Endothelial cell of hepatic sinusoid (primary cell): ENCODE measurements around the gene FOXJ1.

Experiments used
- in situ Hi-C: cut with HindIII; loops from 2 replicates; pipeline ENCODE4 v1.10.0; 2017; ENCODE audit warnings: low sequenced_read_pairs

Gene FOXJ1

DNA sequence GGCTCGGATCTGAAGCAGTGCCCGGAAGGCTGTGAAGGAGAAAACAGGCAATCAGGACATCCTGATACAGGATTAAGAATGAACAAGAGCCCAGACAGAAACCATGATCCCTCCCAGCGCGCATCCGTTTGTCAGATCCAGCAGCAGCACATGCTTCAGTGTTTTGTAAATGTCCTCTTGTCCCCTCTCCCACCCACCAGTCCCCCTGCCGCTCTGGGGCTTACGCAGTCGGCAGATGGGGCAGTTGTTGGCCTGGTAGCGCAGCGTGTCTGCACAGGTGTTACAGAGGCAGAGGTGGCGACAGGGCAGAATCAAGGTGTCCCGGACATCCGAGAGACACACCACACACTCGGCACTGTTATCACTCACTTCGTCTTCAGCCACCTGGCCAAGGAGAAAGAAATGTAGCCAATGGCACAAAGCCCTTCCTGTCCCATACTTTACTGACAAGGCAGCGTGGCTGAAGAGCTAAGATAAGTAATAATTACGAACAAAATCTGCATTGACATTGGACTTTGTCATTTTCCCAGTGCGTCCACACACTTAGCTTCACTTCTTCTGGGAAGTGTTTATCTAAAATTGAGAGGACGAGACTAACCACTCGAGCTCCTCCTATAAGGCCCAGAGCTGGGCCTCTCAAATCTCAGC lies 20.7 kb upstream of the FOXJ1 start:
- in situ Hi-C loops = no loop called here

DNA sequence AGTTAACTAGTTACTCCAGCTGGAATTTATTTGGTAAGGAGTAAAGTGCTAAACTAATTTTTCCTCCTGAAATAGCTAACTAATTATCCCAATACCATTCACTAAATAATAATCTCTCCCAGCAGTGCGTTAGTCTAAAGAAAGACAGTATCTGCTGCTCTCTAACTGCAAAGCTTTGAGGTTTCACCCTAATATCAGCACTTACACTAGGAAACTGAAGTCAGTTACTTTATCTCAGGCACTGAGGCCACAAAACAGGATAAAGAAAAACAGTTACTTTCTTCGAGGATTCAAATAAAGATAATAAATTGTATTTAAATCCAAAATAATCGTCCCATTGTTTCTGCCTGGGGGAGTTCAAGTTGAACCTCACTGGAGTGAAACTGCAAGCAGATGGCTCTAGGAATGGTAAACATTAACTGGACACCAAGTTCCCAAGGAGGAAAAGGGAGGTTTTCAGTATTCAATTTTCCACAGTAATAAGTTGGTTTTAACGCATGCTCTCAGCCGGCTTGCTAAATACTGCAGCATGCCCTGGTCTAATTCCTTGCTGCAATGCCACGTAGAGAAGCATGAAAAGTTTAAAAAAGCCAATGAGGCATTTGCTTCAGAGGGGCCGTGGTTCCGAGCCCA lies 20.0 kb upstream of the FOXJ1 start:
- in situ Hi-C loops = no loop called here

DNA sequence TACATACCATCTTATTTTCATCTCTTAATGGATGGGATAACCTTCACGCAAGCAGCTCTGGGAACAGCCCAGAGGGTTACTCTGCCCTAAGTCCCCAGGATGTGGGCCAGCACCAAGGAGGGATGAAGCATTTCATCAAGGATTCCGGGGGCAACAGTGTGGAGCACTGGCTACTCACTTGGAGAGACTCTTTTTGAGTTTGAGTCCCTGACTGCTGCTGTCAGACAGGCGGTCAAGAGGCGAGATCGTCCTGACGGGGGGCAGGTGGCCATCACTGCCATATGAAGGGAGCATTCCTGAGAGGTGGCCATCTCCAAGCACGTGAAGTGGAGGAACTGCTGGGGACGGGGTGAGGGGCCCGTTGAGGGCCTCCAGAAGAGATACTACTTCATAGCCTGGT lies 18.1 kb upstream of the FOXJ1 start:
- in situ Hi-C loops = no loop called here

DNA sequence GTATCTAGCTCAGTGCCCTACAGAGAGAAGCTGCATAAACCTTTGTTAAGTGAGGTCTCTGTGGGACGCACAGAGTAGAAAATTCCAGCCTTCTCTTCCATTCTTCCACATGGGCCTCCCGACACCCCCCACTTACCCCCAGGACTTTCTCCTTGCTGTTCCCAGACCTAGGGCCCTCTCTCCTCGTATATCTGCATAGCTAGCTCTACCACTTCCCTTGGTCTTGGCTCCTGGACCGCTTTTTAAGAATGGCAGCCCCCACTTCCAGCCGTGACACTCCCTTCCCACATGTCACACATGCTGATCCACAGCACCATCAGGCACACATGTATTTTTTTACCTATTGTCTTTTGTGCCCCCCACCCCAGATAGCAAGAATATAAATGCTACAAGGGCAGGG lies 16.7 kb upstream of the FOXJ1 start:
- in situ Hi-C loops = no loop called here

DNA sequence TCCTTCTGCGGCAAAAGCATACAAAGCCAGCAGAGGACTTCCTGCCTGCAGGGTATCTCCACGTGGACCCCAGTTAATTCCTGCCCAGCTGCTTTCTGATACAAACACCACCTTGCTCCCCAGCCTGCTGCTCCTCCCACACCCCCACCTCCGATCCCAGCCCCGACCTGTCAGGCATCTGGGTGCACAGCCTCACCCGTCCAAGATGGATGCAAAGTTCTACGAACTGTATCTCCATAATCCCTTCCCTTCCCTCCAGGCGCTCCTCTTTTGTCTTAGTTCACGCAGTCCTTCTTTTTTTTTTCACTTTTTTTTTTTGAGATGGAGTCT lies 15.6 kb upstream of the FOXJ1 start:
- in situ Hi-C loops = no loop called here

DNA sequence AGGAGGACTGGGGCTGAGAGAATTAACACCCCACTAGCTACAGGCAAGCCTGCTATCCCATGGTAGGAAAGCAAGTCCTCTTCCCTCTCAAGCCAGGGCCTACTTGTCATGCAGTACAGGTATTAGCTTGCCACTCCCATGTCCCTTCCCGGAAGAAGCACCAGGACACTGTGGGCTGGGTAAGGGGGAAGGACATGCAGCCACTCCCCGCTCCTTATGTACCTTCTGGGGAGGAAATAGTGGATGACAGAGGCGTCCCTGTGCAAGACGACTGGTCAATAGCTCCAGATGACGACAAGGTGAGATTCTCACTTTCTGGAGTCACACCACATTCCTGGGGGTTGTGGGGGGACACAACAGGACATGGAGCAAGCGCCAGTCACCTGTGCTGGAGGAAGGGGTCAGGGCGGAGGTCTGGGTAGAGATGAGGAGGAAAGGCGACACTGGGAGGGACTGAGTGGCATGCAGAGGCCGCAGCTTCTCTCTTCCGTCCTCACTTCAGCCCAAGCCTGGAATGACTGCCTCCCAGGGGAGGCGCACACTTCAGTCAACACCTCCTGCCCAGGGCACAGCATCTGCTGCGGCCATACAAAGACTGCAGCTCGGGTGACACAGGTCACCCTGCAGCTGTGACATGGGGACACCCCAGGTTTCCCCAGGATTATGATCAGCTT lies 15.1 kb upstream of the FOXJ1 start:
- in situ Hi-C loops = no loop called here

DNA sequence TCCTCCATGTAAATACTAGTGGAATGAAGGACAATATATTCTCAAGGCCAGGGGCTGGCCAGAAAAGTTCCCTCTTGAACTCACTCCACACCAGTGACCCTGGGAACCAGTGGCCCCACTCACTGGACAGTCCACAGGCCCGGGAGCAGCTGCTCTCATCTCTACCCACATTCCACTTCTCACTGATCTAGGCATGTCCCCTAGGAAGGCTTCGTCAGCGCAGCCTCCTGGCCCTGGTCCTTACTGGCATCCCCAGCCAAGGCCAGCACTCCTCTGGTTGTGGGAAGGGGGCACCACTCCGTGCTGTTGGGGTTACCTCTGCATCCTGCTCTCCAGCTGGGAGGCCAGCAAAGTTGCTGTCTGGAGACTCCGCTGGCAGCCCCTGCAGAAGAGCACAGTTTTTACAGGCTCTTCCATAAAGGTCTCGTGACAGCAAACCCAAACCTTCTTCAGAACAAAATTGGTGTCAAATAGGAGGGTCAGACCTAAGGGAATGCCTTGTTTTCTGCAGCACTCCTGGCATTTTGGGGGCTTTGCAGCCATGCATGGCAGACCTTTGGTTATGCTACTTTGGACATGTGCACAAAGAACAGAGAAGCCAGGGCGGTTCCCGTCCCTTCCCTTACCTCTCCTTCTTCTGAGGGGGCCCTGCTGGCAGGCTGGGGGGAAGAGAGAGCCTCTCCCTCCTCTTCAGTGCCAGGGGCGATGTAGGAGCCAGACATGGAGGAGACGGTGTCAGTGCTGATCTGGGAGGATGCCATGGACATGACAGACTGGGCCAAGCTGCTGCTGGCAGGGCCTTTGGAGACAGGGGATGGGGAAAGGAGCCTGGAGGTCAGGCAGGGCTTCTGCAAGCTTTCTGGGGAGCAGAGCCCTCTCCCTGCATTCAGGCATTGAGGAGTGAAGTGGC lies 14.1 kb upstream of the FOXJ1 start:
- in situ Hi-C loops = no loop called here

DNA sequence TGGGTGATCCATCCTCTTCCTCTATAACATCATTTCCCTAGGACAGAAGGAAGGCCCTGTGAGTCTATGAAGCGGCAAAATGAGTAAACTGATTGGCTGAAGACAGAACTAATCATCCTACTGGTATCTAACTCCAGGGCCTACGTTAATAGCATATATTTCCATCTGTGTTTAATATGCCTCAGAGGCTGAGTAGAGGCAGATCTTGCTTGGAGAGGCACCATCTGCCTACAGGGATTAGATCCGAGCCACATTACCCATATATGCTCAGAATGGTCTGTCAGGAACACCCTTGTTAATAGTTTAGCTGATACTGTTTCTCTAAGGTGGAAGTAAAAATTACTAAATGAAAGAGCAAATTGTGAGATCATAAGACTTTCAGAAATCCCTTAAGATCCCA lies 13.2 kb upstream of the FOXJ1 start:
- in situ Hi-C loops = no loop called here

DNA sequence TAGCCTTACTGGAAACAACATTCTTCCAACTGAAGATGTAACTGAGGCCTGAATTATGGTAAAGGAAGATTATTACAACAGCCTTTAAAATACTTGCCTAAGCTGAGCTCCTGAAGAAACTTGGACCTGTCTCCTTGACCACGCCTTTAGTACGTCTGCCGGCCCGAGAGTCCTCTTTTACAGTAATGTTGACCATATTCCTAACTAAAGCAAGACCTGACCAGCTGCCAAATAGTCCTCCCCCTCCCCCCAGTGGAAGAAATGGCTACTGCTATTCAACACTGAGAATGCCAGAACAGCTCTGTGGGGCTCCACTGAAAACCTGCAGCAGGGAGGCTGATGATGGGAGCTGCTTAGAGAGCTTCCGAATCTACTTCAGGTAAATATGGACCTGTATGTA lies 12.6 kb upstream of the FOXJ1 start:
- in situ Hi-C loops = no loop called here

DNA sequence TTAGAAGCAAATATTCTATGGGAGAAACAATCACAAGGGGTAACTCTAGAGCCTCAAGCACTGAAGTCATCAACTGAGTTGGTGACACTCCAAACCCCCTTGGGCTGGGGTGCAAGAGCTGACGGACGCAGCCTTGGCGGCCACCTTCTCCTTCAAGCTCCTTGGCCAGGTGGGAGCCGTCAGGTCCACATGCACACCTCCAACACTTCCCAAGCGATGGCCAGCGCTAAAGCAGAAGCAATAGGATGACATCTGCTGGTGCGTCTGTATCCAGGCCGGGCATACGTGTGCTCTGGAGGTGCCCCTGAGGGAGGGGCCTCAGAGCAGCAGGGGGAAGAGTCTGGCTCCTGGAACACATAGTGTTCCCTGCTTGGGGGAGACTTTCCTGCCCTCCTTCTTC lies 12.2 kb upstream of the FOXJ1 start:
- in situ Hi-C loops = no loop called here

DNA sequence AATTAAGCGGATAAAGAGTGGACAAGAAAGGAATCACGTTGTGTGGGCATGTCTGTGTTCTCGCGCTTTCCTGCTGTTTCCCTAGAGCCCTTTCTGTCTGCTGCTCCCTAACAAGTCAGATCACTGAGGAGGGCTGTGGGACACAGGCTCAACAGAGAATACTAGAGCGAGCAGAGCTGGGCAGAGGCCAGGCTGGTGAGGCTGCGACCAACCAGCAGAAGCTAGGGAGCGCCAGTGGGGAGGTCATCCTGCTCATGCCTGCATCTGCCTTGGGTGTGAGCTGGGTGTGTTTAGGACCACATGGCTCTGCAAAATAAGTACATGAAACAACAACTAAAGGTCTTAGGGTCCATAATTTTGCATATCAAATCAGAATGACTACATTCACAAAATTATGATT lies 11.5 kb upstream of the FOXJ1 start:
- in situ Hi-C loops = no loop called here

DNA sequence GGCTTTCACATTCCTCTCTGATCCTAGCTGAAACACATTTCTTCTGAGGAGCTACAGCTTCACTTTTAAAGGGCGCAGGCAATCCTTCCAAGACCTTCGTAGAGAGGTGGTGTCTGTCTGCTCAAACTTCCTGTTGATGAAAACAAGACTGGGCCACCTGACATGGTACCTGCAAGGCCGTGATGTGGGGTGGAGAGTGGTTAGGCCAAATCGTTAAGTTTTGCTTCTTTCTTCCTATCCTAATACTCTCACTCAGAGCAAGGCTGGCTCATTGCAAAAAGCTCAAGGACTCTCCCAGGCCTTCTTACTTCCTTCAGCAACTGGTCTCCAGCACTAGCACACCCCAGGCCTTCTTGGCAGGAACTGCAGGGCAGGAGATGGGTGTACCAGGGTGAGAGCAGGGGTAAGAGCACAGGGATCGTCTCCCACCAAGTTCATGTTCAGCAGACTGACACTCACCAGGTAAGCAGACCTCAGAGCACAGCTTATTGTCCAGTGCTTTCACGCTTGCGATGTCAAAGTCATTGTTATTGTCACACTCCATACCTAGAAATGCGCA lies 10.9 kb upstream of the FOXJ1 start:
- in situ Hi-C loops = no loop called here

DNA sequence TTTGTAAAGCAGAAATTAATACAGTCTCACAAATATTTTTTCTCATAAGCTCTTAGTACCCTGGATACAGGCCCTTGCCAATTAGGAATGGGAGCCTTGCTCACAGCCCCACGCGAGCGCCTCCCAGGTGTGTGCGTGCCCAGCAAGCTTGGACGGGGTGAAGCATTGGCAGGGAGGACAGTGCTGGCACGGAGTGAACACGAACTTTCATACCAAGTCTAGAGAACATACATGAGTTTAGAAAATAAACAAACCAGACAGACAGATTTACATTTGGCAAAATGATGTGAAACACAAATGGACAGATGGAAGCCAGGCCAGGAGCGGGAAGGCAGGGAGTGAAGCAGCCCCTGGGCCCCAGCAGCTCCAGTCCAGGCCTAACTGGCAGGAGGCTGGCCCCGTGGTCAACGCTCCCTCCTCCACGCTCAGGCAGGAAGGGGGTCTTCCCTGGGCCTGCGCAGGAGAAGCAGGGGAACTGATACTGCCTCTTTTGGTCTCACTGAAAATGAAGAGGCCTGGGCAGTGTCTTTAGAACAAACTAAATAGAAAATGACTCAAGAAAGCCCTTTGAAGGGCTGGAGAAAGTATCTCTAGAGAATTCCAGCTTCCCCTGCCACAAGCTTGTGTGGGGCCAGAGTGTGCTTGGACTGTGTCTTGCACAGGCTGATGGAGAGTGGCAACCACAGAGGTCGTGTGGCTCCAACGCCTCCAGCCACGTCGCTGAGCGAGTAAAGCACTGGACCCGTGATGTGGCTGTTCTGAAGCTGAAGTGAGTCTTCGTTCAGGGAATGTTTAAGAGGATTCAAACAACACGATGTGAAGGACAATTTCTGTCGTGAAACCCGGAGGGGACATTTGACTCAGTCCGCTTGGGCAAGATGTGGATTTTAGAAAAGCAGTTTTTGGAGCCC lies 9.9 kb upstream of the FOXJ1 start:
- in situ Hi-C loops = no loop called here

DNA sequence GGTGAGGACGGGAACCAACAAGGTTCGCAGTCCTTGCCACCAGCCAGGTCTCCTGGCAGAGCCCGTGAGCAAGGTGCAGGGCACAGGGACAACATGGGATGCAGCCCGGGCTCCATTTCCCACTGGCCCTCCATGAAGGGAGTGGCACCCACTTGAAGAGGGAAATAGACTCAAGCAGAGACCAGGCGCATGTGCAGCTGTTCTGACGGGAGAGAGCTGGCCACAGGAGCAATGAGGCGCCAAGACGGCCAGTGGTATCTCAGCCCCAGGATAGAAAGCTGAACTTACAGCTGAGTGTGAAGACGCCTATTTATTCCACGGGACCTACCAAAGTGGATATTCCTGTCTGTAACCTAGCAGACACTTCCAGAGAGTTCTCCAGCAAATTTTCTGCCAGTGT lies 8.2 kb upstream of the FOXJ1 start:
- in situ Hi-C loops = no loop called here

DNA sequence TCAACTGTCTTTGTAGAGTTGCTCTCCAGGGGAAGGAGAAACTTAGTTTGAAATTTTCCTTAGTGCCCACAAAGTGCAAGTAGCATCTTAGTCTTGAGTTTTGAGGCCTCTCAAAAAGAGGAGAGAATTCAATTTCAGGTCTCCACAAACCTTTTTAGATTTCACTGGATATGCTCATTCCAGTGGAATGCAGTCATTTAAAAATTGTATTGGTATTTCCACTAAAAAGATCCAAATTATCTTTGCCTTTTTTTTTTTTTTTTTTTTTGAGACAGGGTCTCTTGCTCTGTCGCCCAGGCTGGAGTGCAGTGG lies 6.9 kb upstream of the FOXJ1 start:
- in situ Hi-C loops = no loop called here

DNA sequence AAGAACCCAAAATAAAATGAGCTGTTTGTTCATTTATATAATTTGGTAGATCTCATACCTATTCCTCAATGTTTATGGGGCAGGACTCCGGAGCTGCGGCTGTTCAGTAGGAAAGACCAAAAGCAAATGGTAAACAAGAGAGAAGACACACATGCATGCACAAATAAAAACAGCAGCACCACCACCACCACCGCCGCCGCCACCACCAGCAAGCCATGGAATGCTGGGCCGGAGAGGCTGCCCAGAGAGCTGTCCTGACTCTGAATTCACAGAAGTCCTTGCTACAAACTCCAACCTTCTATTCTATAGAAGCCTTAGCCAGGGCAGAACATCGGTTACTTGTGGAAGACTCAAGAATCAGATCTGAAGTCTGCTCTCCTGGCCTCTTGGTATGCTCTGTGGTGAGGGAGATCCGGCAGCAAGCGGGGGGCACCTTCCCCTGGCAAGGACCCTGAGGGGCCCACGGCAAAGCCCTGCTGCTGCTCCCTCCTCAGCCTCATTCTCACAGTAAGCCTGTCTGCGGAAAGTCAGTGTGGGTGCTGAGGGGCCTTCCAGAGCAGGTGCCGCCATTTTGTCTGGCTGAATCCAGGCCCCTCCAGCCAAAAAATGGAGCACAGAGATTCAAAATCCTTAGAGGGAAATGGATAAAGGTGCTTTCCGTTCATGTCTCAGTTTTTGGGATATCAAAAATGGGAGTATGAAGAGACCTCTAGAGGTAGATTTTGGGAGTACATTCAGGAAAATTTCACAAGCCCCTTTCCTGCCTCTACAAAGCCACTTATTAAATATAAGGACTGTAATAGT lies 6.4 kb upstream of the FOXJ1 start:
- in situ Hi-C loops = no loop called here

DNA sequence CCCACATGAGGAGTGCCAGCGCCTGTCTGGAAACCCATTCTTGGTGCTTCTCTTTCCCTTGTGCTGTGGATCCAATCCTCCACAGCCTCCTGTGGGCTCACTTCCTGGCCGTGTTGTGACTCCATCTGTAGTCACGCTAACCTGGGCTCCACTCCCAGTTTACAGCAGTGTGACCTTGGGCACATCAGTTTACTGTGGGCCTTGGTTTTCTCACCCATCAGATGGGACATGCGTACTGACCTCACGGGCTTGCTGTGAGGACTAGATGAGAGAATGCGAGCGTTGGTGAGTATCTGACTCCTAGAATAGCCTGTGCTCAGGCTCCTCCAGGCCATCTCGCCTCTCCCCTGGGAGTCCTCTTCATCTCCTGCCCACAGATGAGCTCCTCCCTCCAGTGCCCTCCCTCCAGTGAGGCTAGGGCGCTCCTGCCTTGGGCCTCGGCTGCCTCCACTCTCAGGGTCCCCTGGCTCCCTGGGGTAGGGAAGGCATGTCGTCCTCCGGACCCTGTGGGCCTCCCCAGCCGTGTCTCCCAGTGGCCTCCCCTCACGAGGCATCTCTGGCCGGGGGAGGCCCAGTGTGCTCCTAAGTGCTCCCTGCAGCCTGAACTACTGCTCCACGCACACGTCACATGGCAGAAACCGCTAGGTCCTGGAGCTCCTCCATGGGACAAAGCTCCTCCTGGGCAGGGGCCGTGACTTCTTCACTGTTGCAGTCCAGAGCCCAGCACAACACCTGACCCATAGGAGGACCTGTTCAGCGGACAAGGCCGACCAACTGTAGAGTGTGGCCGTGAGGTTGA lies 5.2 kb upstream of the FOXJ1 start:
- in situ Hi-C loops = no loop called here

DNA sequence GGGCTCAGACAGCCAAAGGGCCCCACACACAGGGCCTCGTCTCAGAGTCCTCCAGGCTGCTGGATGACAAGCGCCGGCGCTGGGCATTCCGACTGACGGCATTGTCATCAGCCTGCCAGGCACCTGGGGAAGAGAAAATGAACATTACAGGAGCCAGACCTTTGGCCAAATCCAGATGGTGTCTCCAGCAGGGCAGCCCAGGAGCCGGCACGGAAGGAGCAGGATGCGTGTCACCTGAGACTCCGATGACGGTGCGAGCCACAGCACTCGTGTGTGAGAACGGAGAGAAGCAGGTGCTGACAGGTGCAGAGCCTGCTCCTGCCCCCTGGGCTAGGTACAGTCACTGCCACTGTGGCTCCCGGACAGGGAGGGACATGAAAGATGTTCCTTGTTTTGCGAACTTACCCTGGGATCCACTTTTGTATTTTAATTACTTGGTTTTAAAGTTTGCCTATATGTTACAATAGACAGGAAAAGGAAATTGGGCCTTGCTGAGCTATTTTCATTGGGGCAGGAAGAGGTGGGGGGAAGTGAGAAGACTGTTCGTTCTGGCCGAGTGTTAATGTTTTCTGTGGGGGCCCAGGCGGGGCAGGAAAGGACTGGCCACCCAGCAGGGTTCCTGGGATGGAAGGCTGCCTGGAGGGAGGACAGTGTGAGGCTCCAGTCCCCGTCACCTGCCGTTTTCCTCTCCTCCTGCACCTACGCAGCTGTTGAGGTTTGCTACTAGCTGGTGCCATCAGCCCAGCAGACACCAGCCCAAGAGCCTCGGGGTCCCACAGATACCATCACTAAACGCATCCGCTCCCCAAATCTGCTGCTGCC lies 4.4 kb upstream of the FOXJ1 start:
- in situ Hi-C loops = no loop called here
